ENCODE results near the gene PSIP1.
"Not testable (repeated sequence)": the region's sequence is repeated elsewhere in the genome, so short reads cannot be mapped to it uniquely, and the experiment has no call there.

The PSIP1 gene

GRCh38 chr9:15501803-15502202, 9.0 kb downstream of the PSIP1 start:
- no peak for DNase-seq (ENCODE audit: low spot score)

DNA sequence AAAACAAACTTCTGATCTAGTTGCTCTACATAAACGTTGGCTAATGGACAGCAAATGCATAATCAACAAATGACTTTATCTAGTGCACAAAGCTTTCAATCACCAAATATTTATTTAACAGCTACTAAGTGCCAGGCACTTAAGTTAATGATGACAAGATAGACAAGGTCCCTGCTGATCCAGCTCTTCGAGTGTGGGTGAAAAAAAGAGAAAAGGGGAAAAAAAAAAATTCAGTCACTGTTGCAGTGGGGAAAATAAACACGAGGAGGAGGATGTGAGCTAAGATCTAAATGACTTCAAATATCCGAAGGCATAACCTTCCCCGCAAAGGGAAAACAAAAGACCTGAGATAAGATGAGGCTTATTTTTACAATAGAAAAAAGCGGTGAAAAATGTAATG, 9.6 kb downstream of the PSIP1 start:
- no peak for DNase-seq (ENCODE audit: low spot score)

- DNase-seq (ENCODE audit: low spot score): no peak
Measured at GRCh38 chr9:15499139-15499538, 11.6 kb downstream of the PSIP1 start.

DNA sequence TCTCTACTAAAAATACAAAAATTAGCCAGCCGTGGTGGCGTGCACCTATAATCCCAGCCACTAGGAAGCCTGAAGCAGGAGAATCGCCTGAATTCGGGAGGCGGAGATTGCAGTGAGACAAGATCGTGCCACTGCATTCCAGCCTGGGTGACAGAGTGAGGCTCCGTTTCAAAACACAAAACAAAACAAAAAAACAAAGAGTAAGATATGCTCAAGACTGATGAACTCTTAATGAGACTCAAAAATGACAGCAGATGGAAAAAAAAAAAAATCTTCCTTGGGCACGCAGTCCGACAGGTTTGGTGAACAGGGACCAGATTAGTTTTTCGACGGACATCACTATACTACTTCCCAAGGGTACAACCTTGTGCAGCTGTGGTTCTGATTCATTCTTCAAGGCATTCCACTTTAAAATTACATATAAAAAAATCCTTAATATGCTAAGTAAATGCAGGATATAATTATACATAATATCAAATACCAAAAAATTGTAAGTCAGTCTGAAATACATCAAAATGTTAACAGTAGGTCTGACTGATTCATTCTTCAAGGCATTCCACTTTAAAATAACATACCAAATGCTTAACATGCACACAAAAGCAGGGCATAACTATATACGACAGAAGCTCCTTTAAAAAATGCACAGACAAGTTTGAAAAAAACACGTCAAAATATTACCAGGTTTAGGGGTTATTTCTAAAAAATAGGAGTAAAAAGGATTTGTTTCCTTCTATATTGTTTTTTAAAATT, 12.3 kb downstream of the PSIP1 start:
- DNase-seq (ENCODE audit: low spot score): no peak

GRCh38 chr9:15492485-15493150, 18.2 kb downstream of the PSIP1 start:
- no peak for DNase-seq (ENCODE audit: low spot score)

- no peak for DNase-seq (ENCODE audit: low spot score)
Measured at GRCh38 chr9:15491950-15492349, 18.8 kb downstream of the PSIP1 start.

- DNase-seq (ENCODE audit: low spot score): peak; percentile 42
Measured at GRCh38 chr9:15485836-15486666, 24.7 kb downstream of the PSIP1 start.

DNA sequence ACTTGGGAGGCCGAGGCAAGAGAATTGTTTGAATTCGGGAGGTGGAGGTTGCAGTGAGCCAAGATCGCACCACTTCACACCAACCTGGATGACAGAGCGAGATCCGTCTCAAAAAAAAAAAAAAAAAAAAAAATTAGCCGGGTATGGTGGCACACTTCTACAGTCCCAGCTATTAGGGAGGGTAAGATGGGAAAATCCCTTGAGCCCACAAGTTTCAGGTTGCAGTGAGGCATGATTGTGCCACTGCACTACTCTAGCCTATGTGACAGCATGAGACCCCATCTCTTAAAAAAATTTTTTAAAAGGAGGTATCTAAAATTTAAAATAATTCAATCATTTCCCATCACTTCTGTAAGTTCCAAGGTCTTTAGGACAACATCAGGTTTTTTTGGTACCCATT, 26.0 kb downstream of the PSIP1 start:
- no peak for DNase-seq (ENCODE audit: low spot score)

DNA sequence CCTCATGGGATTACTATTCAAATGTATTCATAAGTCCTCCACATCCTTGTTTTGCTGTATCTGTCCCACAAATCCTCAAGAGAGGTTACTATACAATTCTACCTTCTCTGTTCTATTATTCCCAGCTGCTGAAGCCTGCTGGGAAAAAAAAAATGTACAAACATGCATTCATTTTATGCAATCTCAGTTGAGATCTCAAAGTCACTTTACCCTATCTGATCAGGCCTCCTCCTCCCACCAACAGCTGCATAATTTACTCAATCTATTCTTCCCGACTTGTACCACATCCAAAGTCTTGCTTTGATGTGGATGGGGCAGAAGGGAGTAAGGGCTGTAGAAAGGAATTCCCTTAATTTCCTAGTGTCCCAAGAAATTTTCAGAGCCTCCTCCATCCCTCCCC, 28.6 kb downstream of the PSIP1 start:
- DNase-seq (ENCODE audit: low spot score): no peak

- DNase-seq (ENCODE audit: low spot score): no peak
Measured at GRCh38 chr9:15480028-15480427, 30.7 kb downstream of the PSIP1 start.

GRCh38 chr9:15475923-15476536, 34.7 kb downstream of the PSIP1 start:
- no peak for DNase-seq (ENCODE audit: low spot score)

GRCh38 chr9:15469862-15470261, 40.9 kb downstream of the PSIP1 start:
- DNase-seq (ENCODE audit: low spot score): no peak

GRCh38 chr9:15469406-15469805, 41.4 kb downstream of the PSIP1 start:
- peak; percentile 13 for DNase-seq (ENCODE audit: low spot score)

DNA sequence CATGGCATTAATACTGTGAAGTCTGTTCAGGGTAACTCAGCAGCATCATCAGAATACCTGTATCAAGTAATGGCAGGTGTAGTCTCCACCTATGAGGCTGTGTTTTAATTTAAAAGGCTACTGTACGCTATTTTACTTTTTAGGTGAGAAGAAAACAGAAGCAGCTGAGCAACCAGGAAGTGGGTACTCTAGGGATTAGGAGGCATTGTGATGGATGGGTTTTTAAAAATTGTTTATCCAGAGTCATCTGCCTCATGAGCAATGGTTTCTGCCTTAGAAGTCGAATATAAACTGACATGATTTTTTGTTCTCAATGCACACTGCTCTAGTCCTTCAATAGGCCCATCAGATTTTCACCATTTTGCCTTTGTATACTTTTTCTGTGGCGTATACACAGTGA, 42.6 kb downstream of the PSIP1 start:
- no peak for DNase-seq (ENCODE audit: low spot score)

DNA sequence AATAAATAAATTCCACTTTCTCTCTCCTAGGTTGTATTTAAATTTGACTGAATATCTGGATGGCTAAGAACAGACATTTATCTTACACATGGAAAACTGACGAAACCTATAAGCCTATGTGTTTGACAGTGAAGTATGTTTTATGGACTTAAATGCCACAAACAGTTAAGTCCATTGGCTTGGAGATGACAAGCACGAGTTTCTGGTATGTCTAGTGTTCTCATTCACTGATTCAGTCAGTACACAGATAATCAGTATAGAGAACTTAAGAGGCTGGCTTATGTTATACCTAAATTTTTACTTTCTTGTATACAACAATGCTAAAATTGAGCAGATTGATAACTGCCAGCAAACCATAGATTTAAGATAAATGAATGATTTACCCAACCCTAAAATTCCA, 49.2 kb downstream of the PSIP1 start:
- DNase-seq (ENCODE audit: low spot score): no peak

DNA sequence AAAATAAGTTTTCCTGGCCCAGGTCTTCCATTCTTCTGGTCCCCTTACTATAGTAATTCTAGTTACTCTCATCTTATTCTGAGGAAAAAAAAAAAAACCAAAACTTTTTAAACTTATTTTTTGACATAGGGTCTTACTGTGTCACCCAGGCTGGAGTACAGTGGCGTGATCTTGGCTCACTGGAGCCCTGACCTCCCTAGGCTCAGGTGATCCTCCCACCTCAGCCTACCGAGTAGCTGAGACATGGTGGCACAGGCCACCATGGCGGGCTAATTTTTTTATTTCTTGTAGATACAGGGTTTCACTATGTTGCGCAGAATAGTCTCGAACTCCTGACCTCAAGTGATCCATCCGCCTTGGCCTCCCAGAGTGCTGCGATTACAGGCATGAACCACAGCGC, 49.7 kb downstream of the PSIP1 start:
- DNase-seq (ENCODE audit: low spot score): no peak

DNA sequence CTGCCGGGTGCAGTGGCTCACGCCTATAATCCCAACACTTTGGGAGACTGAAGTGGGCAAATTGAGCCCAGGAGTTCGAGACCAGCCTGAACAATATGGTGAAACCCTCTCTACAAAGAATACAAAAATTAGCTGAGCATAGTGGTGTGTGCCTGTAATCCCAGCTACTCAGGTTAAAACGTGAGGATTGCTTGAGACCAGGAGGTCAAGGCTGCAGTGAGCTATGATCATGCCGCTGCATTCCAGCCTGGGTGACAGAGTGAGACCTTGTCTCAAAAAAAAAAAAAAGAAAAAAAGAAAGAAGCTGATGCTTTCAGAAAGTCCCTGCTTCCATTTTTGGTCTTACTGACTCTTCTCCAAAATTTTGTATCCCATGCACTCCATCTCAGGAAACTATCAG, 56.8 kb downstream of the PSIP1 start:
- DNase-seq (ENCODE audit: low spot score): no peak

- no peak for DNase-seq (ENCODE audit: low spot score)
Measured at GRCh38 chr9:15444141-15444540, 66.6 kb downstream of the PSIP1 start.

DNA sequence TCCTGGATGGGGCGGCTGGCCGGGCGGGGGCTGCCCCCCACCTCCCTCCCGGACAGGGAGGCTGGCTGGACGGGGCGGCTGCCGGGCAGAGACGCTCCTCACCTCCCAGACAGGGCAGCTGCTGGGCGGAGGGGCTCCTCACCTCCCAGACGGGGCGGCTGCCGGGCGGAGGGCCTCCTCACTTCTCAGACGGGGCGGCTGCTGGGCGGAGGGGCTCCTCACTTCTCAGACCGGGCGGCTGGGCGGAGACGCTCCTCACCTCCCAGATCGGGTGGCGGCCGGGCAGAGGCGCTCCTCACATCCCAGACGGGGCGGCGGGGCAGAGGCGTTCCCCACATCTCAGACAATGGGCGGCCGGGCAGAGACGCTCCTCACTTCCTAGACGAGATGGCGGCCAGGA, 68.5 kb downstream of the PSIP1 start:
- not testable (repeated sequence) for DNase-seq (ENCODE audit: low spot score)

- DNase-seq (ENCODE audit: low spot score): not testable (repeated sequence)
Measured at GRCh38 chr9:15441841-15442240, 68.9 kb downstream of the PSIP1 start.

- no peak for DNase-seq (ENCODE audit: low spot score)
Measured at GRCh38 chr9:15438891-15439290, 71.9 kb downstream of the PSIP1 start.

DNA sequence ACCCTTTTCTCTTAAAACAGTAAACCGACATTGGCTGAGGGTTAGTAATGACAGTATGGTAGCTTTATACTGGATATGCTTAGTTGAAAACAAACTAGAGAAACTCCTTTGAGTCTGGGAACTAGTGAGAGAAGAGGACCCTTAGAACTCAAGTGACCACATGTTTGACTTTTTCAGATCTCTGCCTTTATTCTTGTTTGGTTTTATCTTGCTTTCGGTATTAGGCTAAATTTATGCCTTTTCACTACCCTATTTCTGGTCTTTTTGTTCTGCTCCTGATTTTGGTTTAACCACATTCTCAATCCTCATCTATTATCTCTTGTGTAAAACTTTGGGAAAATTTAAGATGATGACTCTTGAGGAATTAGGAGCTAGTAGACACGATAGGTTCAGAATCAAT, 77.1 kb downstream of the PSIP1 start:
- DNase-seq (ENCODE audit: low spot score): no peak

DNA sequence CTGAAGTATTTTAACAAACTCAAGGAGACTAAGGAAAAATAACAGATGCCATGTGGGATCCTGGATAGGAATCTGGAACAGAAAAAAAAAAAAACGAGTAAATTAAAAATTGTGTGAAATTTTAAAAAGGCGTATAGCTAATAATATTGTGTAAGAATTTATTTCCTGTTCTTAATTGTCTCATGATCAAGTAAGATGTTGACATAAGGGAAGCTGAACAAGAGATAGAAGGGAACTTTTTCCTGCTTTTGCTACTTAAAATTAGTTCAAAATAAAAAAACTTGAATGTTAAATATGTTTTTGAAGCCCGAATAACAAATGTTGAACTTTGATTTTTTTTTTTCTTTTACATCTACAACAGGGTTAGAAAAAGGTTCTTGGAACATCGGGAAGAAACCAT, 77.6 kb downstream of the PSIP1 start:
- no peak for DNase-seq (ENCODE audit: low spot score)

Measured in RKO (cell line).